Thyroid gland (tissue), 4 donors: ENCODE data around the gene NUPR1. TPM values are rescaled to one million over a fixed set of nuclear protein-coding genes. Genes with fewer than 3 reads are reported as not detected.
"Not testable (repeated sequence)": the region's sequence is repeated elsewhere in the genome, so short reads cannot be mapped to it uniquely, and the experiment has no call there.

Source experiments
- DNase-seq, 2 donors: peaks; one replicate each; pipeline ENCODE4 v3.0.0-alpha.2; 2019
- H3K27ac ChIP-seq, 3 donors: fragments of 200-600 bp; sonication (generic); 1 replicate in 2 of 3; 2 replicates in 1 of 3; pipeline ENCODE4 v1.5.1; 2016 to 2019; ENCODE audit warnings: mild to moderate bottlenecking in 1 of 3, moderate library complexity in 1 of 3
- H3K27me3 ChIP-seq: fragments of 200-600 bp; sonication (generic); one replicate; pipeline ENCODE4 v1.5.1; 2019
- H3K36me3 ChIP-seq, 2 donors: fragments of 200-600 bp; sonication (generic); one replicate each; pipeline ENCODE4 v1.5.1; 2016 to 2019
- H3K4me1 ChIP-seq, 2 donors: fragments of 200-600 bp; sonication (generic); one replicate each; pipeline ENCODE4 v1.5.1; 2017 to 2019
- H3K4me3 ChIP-seq, 3 donors: fragments of 200-600 bp; sonication (generic); replicated peaks in 1 of 3; 1 replicate in 2 of 3; 2 replicates in 1 of 3; pipeline ENCODE4 v1.5.1; 2016; ENCODE audit warnings: mild to moderate bottlenecking in 1 of 3
- H3K9me3 ChIP-seq: fragments of 200-600 bp; sonication (generic); one replicate; pipeline ENCODE4 v1.5.1; 2017
- POLR2A ChIP-seq, 2 donors: fragments of 450-650 bp; IDR thresholded peaks; one replicate each; pipeline ENCODE4 v1.6.1; 2017; ENCODE audit warnings: antibody characterized with exemption in 2 of 2, mild to moderate bottlenecking in 2 of 2, moderate library complexity in 1 of 2
- WGBS, 2 donors: methylation state at CpG; one replicate each; pipeline ENCODE4 v1.1.5; 2017; 5-methylcytosine and 5-hydroxymethylcytosine counted together
- intact Hi-C: fragments of 100-400 bp; cut with DNase I; formaldehyde crosslinking; loops from one replicate; pipeline ENCODE4 v1.15.1; 2023
- total RNA-seq, 4 donors: library from RNA; depleted of rRNA; stranded (reverse); fragments of >200 nt; gene quantifications; one replicate each; pipeline ENCODE4 v1.2.3, GENCODE V29; 2016
- TF ChIP-seq, protein P1 (sequence below), 6 experiments: fragments of 200-600 bp in 3 of 6; fragments of 450-650 bp in 3 of 6; sonication (generic) in 3 of 6; IDR thresholded peaks; one replicate each; pipeline ENCODE4 v1.5.1; 2016 to 2019; ENCODE audit warnings: antibody characterized with exemption in 6 of 6, mild to moderate bottlenecking in 2 of 6, inconsistent platforms in 1 of 6, moderate library complexity in 1 of 6

Gene NUPR1
- total RNA-seq, 4 donors from 2014 or later = 53.3 to 1,103 (median 535) TPM

- H3K27me3 ChIP-seq = no peaks in the 10 kb centered on the region
- TF ChIP-seq, protein P1, sequence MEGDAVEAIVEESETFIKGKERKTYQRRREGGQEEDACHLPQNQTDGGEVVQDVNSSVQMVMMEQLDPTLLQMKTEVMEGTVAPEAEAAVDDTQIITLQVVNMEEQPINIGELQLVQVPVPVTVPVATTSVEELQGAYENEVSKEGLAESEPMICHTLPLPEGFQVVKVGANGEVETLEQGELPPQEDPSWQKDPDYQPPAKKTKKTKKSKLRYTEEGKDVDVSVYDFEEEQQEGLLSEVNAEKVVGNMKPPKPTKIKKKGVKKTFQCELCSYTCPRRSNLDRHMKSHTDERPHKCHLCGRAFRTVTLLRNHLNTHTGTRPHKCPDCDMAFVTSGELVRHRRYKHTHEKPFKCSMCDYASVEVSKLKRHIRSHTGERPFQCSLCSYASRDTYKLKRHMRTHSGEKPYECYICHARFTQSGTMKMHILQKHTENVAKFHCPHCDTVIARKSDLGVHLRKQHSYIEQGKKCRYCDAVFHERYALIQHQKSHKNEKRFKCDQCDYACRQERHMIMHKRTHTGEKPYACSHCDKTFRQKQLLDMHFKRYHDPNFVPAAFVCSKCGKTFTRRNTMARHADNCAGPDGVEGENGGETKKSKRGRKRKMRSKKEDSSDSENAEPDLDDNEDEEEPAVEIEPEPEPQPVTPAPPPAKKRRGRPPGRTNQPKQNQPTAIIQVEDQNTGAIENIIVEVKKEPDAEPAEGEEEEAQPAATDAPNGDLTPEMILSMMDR (IDR thresholded peaks at IDR 0.05) = no peak
- TF ChIP-seq POLR2A (IDR thresholded peaks at IDR 0.05) = no peak
- WGBS, 2 donors = 96 to 98% methylated on average over 4 of the region's 4 CpGs
- H3K4me3 ChIP-seq = no peak overlapping the region
- DNase-seq = no peak
- no peak overlapping the region for H3K27ac ChIP-seq
- intact Hi-C loops = no loop called here
- peaks cover 6 to 26% of the 10 kb centered on the region in 2 donors for H3K4me1 ChIP-seq
- H3K36me3 ChIP-seq = no peaks in the 10 kb centered on the region
- H3K9me3 ChIP-seq = no peaks in the 10 kb centered on the region
Measured at GRCh38 chr16:28569968-28570752, 31.4 kb upstream of the NUPR1 start.

DNA sequence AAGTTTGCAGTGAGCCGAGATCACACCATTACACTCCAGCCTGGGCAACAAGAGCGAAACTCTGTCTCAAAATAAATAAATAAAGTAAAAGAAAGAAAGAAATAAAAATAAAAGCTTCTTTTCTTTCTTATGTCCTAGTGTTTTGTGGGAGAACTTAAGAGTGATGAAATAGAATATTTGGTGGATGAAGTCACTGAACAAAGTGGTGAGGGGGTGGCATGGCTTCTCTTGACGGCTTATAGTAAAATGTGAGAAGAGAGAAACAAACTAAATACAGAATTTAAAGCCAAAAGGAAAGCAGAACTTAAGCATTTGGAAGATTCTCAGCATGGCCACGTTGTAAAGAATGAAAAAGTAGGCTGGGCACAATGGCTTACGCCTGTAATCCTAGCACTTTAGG, 30.2 kb upstream of the NUPR1 start:
- Histone ChIP-seq H3K27me3 (no peaks in the 10 kb centered on the region), H3K4me3 (no peak overlapping the region), H3K27ac (no peak overlapping the region), H3K4me1 (peaks cover 6 to 21% of the 10 kb centered on the region in 2 donors), H3K36me3 (no peaks in the 10 kb centered on the region), H3K9me3 (no peaks in the 10 kb centered on the region)
- intact Hi-C loops = no loop called here
- TF ChIP-seq, protein P1 (IDR thresholded peaks at IDR 0.05) = no peak
- no peak for TF ChIP-seq POLR2A (IDR thresholded peaks at IDR 0.05)
- DNase-seq = no peak
- 90 to 94% methylated on average over 5 of the region's 5 CpGs for WGBS, 2 donors

GRCh38 chr16:28567292-28567691, 28.5 kb upstream of the NUPR1 start:
- H3K27ac ChIP-seq = no peak overlapping the region
- WGBS, 2 donors = 97 to 100% methylated on average over 2 of the region's 2 CpGs
- H3K4me3 ChIP-seq = no peak overlapping the region
- H3K4me1 ChIP-seq = peaks cover 0 to 7% of the 10 kb centered on the region in 2 donors
- no peaks in the 10 kb centered on the region for H3K9me3 ChIP-seq
- DNase-seq = no peak
- TF ChIP-seq, protein P1 (IDR thresholded peaks at IDR 0.05) = no peak
- no peak for TF ChIP-seq POLR2A (IDR thresholded peaks at IDR 0.05)
- H3K27me3 ChIP-seq = no peaks in the 10 kb centered on the region
- intact Hi-C loops = no loop called here
- H3K36me3 ChIP-seq = no peaks in the 10 kb centered on the region

DNA sequence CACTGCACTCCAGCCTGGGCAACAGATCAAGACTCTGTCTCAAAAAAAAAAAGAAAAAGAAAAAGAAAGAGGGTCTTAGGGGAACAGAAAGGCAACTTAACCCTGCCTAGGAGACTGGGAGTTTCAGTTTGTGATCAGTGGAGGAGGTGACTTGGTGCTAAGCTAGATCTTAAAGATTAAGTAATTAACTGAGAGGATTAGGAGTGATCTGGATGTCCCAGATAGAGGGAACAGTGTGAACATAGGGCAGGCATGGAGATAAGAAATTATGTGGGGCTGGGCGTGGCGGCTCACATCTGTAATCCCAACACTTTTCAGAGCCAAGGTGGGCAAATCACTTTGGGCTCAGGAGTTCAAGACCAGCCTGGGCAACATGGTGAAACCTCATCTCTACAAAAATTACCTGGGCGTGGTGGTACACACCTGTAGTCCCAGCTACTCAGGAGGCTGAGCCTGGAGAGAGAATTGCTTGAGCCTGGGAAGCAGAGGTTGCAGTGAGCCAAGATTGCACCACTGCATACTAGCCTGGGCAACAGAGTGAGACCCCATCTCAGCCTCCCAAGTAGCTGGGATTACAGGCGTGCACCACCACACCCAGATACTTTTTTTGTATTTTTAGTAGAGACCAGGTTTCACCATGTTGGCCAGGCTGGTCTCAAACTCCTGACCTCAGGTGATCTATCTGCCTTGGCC, 27.6 kb upstream of the NUPR1 start:
- WGBS, 2 donors = 94% methylated on average over 4 of the region's 4 CpGs
- intact Hi-C loops, DNase-seq, H3K9me3 ChIP-seq, H3K36me3 ChIP-seq, H3K27me3 ChIP-seq, H3K4me3 ChIP-seq, H3K27ac ChIP-seq: not testable (repeated sequence)
- H3K4me1 ChIP-seq = peaks cover 7 to 10% of the 10 kb centered on the region in 2 donors

- no peaks in the 10 kb centered on the region for H3K9me3 ChIP-seq
- H3K4me1 ChIP-seq = peaks cover 11 to 12% of the 10 kb centered on the region in 2 donors
- intact Hi-C loops = no loop called here
- H3K4me3 ChIP-seq = no peak overlapping the region
- H3K27ac ChIP-seq = no peak overlapping the region
- no peaks in the 10 kb centered on the region for H3K27me3 ChIP-seq
- H3K36me3 ChIP-seq = peaks cover 0 to 3% of the 10 kb centered on the region in 2 donors
- no peak for DNase-seq
- TF ChIP-seq POLR2A (IDR thresholded peaks at IDR 0.05) = no peak
- TF ChIP-seq, protein P1 (IDR thresholded peaks at IDR 0.05) = no peak
- WGBS, 2 donors = 88 to 92% methylated on average over 6 of the region's 6 CpGs
Measured at GRCh38 chr16:28563218-28563617, 24.4 kb upstream of the NUPR1 start.
